Breast epithelium (tissue), 3 donors: ENCODE data around the gene APBB2.

Experiments used
- CTCF ChIP-seq, 3 donors: fragments of 450-650 bp; IDR thresholded peaks; one replicate each; pipeline ENCODE4 v1.5.1; 2016 to 2017; ENCODE audit warnings: antibody characterized with exemption in 3 of 3, mild to moderate bottlenecking in 3 of 3, moderate library complexity in 3 of 3
- POLR2A ChIP-seq: fragments of 450-650 bp; IDR thresholded peaks from one replicate; pipeline ENCODE4 v1.6.1; 2016; ENCODE audit warnings: antibody characterized with exemption, mild to moderate bottlenecking, moderate library complexity
- POLR2AphosphoS5 ChIP-seq, 3 donors: sonication (generic); formaldehyde crosslinking; IDR thresholded peaks; one replicate each; pipeline ENCODE4 v1.6.1; 2017; ENCODE audit warnings: antibody characterized with exemption in 3 of 3

- TF ChIP-seq CTCF (IDR thresholded peaks at IDR 0.05) (no peak), POLR2AphosphoS5 (IDR thresholded peaks at IDR 0.05) (no peak), POLR2A (no peak)
These were observed 357.4 kb downstream of the APBB2 start for GRCh38 chr4:40856840-40857362.
